Measurements from ENCODE around the gene IKBKE.

- TF ChIP-seq, protein P1, sequence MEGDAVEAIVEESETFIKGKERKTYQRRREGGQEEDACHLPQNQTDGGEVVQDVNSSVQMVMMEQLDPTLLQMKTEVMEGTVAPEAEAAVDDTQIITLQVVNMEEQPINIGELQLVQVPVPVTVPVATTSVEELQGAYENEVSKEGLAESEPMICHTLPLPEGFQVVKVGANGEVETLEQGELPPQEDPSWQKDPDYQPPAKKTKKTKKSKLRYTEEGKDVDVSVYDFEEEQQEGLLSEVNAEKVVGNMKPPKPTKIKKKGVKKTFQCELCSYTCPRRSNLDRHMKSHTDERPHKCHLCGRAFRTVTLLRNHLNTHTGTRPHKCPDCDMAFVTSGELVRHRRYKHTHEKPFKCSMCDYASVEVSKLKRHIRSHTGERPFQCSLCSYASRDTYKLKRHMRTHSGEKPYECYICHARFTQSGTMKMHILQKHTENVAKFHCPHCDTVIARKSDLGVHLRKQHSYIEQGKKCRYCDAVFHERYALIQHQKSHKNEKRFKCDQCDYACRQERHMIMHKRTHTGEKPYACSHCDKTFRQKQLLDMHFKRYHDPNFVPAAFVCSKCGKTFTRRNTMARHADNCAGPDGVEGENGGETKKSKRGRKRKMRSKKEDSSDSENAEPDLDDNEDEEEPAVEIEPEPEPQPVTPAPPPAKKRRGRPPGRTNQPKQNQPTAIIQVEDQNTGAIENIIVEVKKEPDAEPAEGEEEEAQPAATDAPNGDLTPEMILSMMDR (IDR thresholded peaks at IDR 0.05): no peak
- TF ChIP-seq POLR2A (IDR thresholded peaks at IDR 0.05): no peak
Observed at GRCh38 chr1:206521127-206521526, 50.9 kb downstream of the IKBKE start.

All from thyroid gland (tissue), 4 donors.